NCI-H460 (cell line): ENCODE results near the gene TMEM151A. TPM values are rescaled to one million over a fixed set of nuclear protein-coding genes. Genes with fewer than 3 reads are reported as not detected.
A peak's percentile ranks its signal among the peaks of the same experiment; 100 is the strongest.
"Not testable (repeated sequence)": the region's sequence is repeated elsewhere in the genome, so short reads cannot be mapped to it uniquely, and the experiment has no call there.

ENCODE experiments used
- DNase-seq: peaks from one replicate; pipeline ENCODE4 v3.0.0-alpha.2; 2016; ENCODE audit warnings: low read depth; ENCODE audit errors: extremely low read depth
- total RNA-seq: library from RNA; depleted of rRNA; stranded (reverse); fragments of >200 nt; shearing (Covaris generic); gene quantifications from 2 replicates; pipeline ENCODE4 v1.2.3, GENCODE V29; 2014

TMEM151A gene
- total RNA-seq, 1 experiment from 2014 or later: 0.32 TPM

DNA sequence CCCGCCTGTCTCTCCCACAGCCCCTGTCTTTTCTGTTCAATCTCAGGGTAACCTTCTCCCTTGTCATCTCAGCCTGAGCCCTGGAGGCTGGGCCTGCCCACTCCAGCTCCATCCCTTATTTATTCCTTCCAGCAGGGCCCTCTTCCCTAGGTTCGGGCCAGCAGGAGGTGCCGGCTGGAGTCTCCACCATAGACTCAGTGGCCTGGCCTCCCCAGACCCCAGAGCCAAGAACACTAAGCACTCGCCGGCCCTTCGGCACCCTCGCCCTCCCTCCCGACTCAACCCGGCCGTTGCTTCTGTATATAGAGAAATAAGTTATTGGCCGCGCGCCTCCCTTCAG, 24.7 kb upstream of the TMEM151A start:
- DNase-seq: no peak

GRCh38 chr11:66267379-66268243, 24.1 kb upstream of the TMEM151A start:
- DNase-seq: peak; percentile 53

GRCh38 chr11:66268244-66268951, 23.3 kb upstream of the TMEM151A start, which contains the start of gene RAB1B:
RAB1B (plus strand) TSS chr11:66268639; CDS start chr11:66268680, 41 bp downstream.
- DNase-seq: peak; percentile 98

DNA sequence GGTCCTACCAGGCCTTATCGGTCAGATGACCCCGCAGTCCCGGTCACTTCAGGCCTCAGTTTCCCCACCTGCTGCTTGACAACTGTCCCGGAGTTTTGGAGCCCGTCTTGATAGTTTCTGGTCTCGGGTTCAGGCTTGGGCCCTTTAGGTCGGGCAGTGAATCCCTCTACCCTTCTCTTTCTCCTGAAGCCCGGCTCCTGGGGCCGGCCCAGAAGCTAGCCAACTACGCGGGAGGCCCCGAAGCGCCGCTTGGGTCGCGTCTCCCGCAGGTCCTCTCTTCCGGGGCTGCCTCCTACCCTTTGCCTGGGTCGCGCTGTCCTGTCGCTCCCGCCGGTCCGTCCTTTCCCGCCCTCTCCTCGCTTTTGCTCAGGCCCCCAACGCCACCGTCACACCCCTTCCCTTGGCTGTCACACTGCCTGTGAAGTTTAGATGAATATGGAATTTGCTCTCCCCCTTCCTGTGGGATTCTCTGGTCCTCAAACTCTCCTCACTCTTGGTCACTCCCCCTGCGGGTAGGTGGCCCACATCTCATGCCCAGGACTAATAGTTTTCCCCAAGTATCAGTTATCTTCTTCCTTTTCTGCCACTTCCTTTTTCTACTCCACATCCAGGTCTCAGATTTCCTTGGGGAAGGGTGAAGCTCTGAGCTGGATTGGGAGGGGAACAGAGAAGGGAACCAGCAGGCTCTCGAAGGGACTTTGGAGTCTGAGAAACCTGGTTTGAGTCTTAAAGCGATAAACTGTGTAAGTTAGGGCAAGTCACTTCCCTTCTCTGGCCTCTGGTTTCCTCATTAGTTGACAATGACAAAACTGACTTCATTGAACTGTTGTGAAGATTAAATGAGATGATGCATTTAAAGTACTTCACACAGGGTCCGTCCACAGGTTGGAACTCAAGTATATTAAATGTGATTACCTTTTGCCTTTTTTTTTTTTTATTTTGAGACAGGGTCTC, 22.5 kb upstream of the TMEM151A start:
- no peak for DNase-seq

DNA sequence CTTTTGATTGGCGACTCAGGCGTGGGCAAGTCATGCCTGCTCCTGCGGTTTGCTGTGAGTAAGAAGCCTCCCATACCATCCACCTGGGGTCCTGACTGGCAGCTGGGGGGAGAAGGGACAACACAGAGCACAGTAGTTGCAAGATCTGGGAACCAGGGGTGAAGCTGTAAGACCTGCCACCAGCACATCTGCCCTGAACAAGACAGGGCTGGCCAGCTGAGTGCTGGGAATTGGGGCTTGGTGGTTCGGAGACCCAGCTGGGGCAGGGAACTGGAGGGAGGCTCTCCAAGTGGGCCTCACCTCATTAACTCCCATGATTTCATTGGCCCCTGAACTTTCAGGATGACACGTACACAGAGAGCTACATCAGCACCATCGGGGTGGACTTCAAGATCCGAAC, 19.9 kb upstream of the TMEM151A start:
- no peak for DNase-seq

DNA sequence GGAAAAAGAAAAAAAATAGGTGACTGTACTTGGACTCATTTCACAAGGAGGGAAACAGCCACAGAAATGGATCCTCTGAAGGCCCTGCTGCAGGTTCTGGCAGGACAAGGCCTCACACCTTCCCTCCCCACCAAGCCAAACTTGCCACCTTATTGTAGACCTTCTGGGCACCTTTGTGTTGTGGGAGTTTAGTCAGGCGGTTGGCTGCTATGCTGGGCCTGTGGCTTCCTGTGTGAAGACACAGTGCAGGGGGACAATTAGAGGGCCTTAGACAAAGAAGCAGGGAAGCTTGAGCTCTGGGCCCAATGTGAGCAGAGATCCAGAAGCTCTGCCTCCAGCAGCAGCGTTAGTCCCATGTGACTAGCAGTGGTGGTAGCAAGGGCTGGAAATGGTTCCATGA, 19.1 kb upstream of the TMEM151A start:
- DNase-seq: no peak

DNA sequence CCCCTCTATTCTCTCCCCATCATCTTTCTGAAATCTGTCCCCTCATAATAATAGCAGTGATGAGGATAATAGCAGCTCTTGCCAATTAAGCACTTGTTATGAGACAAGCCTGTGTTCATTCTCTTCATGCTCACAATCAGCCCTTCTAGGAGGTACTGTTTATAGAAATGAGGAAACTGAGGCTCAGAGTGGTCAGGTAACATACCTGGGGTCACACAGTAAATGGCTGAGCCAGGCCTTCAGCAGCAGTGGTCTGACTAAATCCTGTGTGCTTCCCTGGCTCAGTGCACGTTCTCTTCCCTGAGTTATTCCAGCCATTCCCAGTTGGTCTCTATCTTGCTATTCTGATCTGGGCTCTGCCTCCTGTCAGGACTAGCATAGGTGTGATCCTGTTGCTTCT, 17.5 kb upstream of the TMEM151A start:
- no peak for DNase-seq

DNA sequence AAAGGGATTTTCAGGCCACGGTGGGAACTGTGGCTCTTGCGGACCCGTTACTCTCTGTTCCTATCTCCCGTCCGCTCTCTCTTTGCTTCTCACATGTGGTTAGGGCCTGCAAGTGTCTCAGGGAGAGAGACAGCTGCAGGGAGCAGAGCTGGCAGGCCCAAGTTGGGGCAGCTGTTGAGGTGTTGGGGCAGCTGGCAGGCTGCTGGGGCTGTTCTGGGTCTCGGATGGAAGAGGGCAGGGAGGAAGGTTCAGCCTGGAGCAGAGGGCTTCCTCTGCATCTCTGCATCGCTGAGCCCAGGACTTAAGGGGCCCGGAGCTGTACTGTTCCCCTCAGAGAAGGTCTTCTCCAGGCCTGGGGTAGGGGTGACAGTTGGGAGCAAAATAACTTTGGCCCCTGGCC, 16.3 kb upstream of the TMEM151A start:
- DNase-seq: no peak

GRCh38 chr11:66275984-66276612, 15.6 kb upstream of the TMEM151A start:
- no peak for DNase-seq

DNA sequence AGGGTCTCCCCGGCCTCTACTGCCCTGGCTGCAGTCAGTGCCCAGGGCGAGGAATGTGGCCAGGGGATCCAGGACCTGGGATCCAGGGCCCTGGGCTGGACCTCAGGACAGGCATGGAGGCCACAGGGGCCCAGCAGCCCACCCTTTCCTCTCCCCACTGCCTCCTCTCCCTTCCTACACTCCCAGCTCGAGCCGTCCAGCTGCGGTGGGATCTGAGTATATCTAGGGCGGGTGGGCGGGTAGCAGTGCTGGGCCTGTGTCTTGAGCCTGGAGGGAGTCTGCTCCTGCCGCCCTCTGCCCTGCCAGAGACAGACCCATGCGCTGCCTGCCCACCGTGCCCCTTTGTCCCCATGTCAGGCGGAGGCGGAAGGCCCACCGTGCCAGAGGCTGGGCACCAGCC, 15.1 kb upstream of the TMEM151A start:
- DNase-seq: not testable (repeated sequence)

DNA sequence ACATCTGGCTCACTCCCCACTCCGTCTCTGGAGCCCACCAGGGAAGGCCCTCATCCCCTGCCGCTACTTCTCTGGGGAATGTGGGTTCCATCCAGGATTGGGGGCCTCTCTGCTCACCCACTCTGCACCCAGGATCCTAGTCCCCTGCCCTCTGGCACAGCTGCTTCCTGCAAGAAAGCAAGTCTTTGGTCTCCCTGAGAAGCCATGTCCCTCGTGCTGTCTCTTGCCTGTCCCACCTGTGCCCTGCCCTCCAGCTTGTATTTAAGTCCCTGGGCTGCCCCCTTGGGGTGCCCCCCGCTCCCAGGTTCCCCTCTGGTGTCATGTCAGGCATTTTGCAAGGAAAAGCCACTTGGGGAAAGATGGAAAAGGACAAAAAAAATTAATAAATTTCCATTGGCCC, 14.6 kb upstream of the TMEM151A start:
- not testable (repeated sequence) for DNase-seq

GRCh38 chr11:66277471-66278362, 14.0 kb upstream of the TMEM151A start, which contains the start of gene CNIH2:
CNIH2 (plus strand) TSS chr11:66278175; CDS start chr11:66278457, 282 bp downstream.
- no peak for DNase-seq

DNA sequence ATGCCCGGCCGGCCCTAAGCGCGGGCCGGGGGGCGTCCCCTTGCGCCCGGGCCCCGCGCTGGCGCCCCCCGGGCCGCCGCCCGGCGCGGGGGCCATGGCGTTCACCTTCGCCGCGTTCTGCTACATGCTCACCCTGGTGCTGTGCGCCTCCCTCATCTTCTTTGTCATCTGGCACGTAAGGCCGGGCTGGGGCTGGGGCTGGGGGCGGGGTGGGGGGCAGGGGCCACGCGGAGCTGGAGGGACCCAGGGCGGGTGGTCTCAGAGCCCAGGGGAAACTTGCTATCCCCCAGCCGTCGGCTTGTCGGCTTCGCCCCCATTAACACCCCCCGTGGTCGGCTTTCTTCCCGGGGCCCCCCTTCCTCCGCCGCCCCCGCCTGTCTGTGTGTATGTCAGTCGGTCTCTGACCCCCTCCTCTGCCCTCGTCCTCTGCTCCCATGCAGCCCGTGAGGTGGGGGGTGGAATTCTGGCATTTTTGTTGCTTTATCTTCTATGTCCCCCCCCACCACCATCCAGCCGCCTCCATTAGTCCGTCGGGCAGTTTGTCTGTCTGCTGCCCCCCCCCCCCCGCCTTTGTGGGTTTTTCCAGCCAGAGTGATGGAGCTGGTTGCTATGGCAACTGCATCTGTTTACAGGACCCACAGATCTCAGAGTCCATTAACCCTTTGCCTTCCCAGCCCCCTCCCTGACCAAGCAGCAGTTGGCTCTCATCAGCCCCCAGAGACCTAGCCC, 13.2 kb upstream of the TMEM151A start:
- DNase-seq: no peak

- no peak for DNase-seq
Measured at GRCh38 chr11:66279092-66279734, 12.5 kb upstream of the TMEM151A start.

DNA sequence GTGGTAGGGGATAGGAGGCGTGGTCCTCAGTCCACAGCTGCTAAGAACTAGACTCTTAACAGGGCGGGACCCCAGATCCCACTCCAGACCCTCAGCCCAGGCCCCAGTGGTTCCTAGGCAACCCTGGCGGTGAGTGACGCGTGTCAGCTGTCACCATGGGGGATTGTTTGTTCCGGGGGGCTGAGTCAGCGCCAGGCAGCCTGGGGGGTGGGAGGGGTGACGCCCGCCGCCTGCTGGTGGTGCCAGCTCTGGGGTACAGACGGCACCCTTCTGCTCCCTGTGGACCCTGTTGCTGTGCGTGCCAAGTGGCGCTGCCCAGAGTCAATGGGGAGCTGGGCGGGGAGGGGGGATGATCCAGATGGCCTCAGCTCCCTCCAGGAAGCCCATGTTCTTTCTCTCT, 11.3 kb upstream of the TMEM151A start:
- no peak for DNase-seq

GRCh38 chr11:66281001-66281400, 10.7 kb upstream of the TMEM151A start:
- no peak for DNase-seq

DNA sequence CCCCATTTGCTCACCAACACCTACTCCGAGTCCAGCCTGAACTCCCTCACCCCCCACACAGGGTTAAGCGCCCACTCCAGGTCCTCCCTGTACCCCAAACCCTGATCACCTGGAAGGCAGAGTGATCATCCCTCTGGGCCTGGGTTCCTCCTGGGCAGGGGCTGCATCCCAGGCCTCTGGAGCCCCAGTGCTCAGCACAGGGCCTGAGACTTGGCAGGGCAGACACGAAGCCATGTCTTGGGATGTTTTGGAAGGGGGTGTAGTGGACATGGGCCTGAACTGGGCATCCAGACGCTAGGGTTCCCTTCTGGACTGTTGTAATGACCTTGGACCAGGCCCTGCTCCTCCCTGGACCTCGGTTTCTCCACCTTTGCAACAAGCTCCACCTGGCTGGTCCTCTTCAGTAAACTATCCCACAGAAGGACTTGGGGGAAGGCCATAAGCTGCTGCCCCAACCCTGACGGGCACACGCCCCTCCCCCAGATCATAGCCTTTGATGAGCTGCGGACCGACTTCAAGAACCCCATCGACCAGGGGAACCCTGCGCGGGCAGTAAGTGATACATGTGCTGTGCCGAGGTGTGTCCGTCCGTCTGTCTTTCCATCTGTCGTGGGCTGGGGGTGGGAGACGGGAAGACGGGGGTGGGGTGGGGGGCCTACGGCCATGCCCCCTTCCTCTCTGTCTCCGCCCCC, 9.8 kb upstream of the TMEM151A start:
- DNase-seq: no peak
